Measurements from ENCODE around the gene PDGFB. TPM values are rescaled to one million over a fixed set of nuclear protein-coding genes. Genes with fewer than 3 reads are reported as not detected.

The PDGFB gene
- total and polyA plus RNA-seq, 5 donors: 9.3 to 82.1 (median 15.4) TPM

DNA sequence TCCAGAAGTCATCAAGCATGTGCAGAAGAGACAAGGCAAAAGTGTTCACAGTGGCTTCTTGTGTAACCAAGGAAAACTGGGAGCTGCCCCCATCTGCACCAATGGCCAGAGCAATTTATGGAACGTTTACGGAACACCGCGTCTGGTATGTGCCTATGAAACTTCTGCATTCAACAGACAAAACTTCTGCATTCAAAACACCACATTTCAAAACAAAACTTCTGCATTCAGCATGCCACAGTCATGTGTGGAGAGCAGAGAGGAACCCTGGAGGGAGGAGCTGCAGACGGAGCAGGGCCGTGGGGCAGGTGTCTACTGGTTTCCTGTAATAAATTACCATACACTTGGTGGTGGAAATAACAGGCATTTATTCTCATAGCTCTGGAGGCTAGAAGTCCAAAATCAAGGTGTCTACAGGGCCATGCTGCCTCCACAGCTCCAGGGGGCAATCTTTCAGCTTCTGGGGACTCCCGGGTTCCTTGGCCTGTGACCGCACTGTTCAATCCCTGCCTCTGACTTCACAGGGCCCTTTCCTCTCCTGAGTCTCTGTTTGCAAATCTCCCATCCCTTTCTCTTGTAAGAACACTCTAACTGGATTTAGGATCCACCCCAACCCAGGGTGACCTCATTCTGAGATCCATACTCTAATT is 42.4 kb upstream of the PDGFB start:
- peaks cover 20% of the 10 kb centered on the region for H3K4me1 ChIP-seq (ENCODE audit: control insufficient read depth, insufficient read depth, low read length)
- no peaks in the 10 kb centered on the region for H3K9me3 ChIP-seq (ENCODE audit: control insufficient read depth, low read length)
- H3K4me3 ChIP-seq (ENCODE audit: low read length): no peak overlapping the region
- intact Hi-C loops (cut with DNase I): no loop called here
- WGBS: 82% methylated on average over 8 of the region's 8 CpGs
- H3K27ac ChIP-seq (ENCODE audit: low read length): no peak overlapping the region
- no peaks in the 10 kb centered on the region for H3K27me3 ChIP-seq (ENCODE audit: control insufficient read depth, insufficient read depth)
- DNase-seq (no peak), ATAC-seq (no peak)

DNA sequence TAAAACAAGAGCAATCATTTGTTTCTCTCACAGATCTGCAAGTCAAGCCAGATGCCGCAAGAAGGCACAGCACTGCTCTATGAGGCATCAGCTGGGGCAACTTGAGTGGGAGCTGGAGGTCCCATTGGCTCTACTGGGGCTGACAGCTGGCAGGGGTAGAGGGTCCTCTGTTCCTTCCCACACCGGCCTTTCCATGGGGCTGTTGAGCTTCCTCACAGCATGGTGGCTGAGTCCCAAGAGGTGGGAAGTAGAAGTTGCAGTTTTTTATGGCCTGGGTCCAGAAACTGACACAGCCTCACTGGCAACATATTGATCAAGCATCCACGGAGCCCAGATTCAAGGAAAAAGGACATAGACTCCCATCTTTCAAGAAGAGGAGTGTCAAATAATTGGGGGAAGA is 40.2 kb upstream of the PDGFB start:
- Histone ChIP-seq H3K27ac (ENCODE audit: low read length) (no peak overlapping the region), H3K4me3 (ENCODE audit: low read length) (no peak overlapping the region), H3K4me1 (ENCODE audit: control insufficient read depth, insufficient read depth, low read length) (peaks cover 14% of the 10 kb centered on the region), H3K9me3 (ENCODE audit: control insufficient read depth, low read length) (no peaks in the 10 kb centered on the region), H3K27me3 (ENCODE audit: control insufficient read depth, insufficient read depth) (no peaks in the 10 kb centered on the region)
- ATAC-seq: no peak
- DNase-seq: no peak
- 87% methylated on average over 3 of the region's 3 CpGs for WGBS
- intact Hi-C loops (cut with DNase I): loop anchor here in 1 of 4 donors (5.0 kb wide), 1 partner anchor 48 kb away; no protein-coding TSS in a partner anchor

DNA sequence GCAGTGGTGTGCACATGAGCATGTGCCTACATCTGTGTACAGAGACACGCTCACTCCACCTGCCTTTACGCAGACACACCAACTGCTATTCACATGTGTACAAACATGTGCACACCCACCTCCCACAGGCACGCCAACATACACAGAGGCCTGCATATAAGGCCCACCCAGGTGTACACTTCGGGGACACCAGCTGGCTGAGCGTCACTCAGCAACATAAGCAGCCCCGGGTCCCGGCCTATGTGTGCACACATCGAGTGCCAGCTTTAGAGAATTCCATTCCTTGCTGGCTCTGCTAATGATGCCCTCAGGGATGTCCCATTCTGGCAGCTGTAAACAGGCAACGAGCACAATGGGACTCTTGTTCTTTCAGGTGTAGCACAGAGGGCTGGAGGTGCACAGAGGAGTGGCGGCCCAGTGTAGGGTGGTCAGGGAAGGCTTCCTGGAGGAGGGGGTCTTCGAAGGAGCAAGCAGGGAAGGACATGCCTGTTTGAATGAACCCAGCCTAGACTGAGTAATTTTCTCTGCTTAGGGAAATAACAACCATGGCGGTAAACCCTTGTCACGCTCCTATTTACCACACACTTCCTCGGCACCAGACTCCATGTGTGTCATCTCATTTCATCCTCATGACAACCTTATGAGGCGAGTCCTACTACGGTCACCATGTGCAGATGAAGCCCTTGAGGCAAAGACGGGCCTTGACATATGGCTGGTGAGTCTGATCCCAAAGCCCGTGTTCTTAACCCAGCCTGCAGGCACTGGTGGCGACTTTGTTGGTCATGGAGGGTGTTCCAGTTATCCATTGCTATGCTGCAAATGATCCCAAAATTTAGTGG is 39.6 kb upstream of the PDGFB start:
- Histone ChIP-seq H3K27ac (ENCODE audit: low read length) (no peak overlapping the region), H3K27me3 (ENCODE audit: control insufficient read depth, insufficient read depth) (no peaks in the 10 kb centered on the region), H3K9me3 (ENCODE audit: control insufficient read depth, low read length) (no peaks in the 10 kb centered on the region), H3K4me1 (ENCODE audit: control insufficient read depth, insufficient read depth, low read length) (peaks cover 14% of the 10 kb centered on the region), H3K4me3 (ENCODE audit: low read length) (no peak overlapping the region)
- DNase-seq (no peak), ATAC-seq (no peak)
- WGBS: 89% methylated on average over 19 of the region's 19 CpGs
- intact Hi-C loops (cut with DNase I): loop anchor here in 1 of 4 donors (5.0 kb wide), 1 partner anchor 47 kb away; no protein-coding TSS in a partner anchor

DNA sequence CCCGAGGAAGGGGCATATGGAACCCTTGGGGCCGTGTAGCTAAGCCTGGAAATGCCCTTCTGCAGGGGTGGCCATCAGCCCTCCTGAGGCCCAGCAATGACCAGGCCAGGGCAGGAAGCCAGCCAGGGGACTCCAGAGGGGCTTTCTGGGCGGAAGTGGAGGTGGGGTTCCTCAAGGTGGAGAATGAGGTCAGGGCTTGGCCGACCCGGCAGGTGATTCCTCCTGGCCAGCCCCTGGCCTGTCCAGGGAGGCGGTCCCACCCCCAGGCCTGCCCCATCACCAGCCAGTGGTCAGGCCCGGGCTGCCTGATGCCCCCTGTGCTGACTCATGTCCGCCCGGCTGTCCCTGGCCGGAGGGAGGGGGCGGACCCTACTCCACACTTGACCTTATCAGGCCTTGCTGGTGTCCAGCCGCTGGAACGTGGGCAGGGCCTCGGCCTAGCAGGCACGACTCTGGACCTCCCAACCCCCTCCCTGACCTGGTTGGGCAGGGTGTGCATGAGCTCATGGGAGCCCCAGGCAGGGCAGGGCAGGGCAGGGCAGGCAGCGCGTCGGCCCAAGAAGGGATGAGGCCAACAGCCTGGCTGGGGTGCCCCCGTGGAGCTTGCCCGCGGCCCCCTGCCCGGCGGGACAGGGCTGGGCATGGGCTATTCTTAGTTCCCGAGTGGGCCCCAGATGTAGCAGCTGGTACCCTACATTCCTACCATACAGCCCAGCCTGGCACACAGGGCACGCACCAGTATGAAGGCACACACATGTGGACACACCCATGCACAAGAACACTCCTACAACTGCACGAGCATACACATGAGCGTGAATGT is 38.8 kb upstream of the PDGFB start:
- peak; percentile 87 to 92 for ATAC-seq
- 52% methylated on average over 27 of the region's 27 CpGs for WGBS
- H3K9me3 ChIP-seq (ENCODE audit: control insufficient read depth, low read length): no peaks in the 10 kb centered on the region
- no peaks in the 10 kb centered on the region for H3K27me3 ChIP-seq (ENCODE audit: control insufficient read depth, insufficient read depth)
- H3K4me1 ChIP-seq (ENCODE audit: control insufficient read depth, insufficient read depth, low read length): peaks cover 14% of the 10 kb centered on the region
- intact Hi-C loops (cut with DNase I): loop anchor here in 1 of 4 donors (5.0 kb wide), 1 partner anchor 46 kb away; no protein-coding TSS in a partner anchor
- DNase-seq: peak; percentile 83 to 89 (median 86)
- H3K4me3 ChIP-seq (ENCODE audit: low read length): no peak overlapping the region
- peak overlapping the region; percentile 63 for H3K27ac ChIP-seq (ENCODE audit: low read length)

DNA sequence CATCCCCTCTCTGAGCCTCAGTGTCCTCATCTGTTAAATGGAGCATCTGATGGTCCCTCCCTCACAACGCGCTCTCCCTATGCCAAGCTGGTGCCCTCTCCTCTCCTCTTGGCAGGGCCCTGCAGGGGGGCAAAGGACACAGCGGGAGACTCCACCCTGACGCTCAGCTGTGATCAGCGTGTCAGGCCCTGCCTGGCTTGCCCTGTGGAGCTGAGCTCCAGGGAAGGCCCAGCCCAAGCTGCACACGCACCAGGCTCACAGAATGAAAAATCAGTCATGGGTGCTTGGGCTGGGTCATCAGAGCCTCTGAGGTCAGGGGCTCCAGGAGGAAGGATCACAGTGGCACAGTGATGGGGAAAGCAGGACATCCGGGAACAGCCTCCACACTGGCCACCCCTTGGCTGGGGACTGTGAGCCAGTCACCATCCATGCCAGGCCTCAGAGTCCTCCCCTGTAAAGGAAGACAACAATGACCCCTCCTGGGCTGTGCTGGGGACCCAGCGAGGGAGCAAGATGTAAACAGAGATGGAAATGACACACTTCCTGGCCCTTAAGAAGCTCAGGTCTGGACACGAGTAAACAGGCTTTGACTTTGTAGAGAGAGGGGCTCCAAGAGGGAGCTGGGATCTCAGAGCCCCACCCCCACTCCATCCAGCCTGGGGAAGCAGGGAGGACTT is 38.0 kb upstream of the PDGFB start:
- Histone ChIP-seq H3K4me3 (ENCODE audit: low read length) (no peak overlapping the region), H3K27ac (ENCODE audit: low read length) (peak overlapping the region; percentile 63), H3K9me3 (ENCODE audit: control insufficient read depth, low read length) (no peaks in the 10 kb centered on the region), H3K27me3 (ENCODE audit: control insufficient read depth, insufficient read depth) (no peaks in the 10 kb centered on the region), H3K4me1 (ENCODE audit: control insufficient read depth, insufficient read depth, low read length) (peaks cover 16% of the 10 kb centered on the region)
- 68% methylated on average over 9 of the region's 9 CpGs for WGBS
- DNase-seq: peak in 2 of 3 donors; percentile 65 to 66
- intact Hi-C loops (cut with DNase I): loop anchor here in 1 of 4 donors (5.0 kb wide), 1 partner anchor 45 kb away; no protein-coding TSS in a partner anchor
- ATAC-seq: peak; percentile 44 to 58

DNA sequence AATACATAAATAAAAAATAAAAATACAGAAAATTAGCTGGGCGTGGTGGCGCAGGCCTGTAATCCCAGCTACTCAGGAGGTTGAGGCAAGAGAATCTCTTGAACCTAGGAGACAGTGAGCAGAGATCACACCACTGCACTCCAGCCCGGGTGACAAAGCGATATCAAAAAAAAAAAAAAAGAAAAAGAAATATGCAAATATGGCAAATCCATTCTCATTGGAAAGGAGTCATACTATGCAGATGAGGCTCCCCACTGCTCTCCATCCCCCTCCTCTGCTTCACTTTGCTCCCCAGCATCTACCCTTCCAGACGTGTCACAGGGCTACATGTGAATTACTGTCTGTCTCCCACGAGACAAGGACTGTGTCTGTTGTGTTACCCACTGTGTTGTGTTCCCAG is 36.3 kb upstream of the PDGFB start:
- Histone ChIP-seq H3K9me3 (ENCODE audit: control insufficient read depth, low read length) (no peaks in the 10 kb centered on the region), H3K27me3 (ENCODE audit: control insufficient read depth, insufficient read depth) (no peaks in the 10 kb centered on the region), H3K4me3 (ENCODE audit: low read length) (no peak overlapping the region), H3K27ac (ENCODE audit: low read length) (peak overlapping the region; percentile 22), H3K4me1 (ENCODE audit: control insufficient read depth, insufficient read depth, low read length) (peaks cover 16% of the 10 kb centered on the region)
- DNase-seq (no peak), ATAC-seq (no peak)
- intact Hi-C loops (cut with DNase I): loop anchor here in 1 of 4 donors (5.0 kb wide), 1 partner anchor 44 kb away; no protein-coding TSS in a partner anchor
- WGBS: 85% methylated on average over 6 of the region's 6 CpGs

DNA sequence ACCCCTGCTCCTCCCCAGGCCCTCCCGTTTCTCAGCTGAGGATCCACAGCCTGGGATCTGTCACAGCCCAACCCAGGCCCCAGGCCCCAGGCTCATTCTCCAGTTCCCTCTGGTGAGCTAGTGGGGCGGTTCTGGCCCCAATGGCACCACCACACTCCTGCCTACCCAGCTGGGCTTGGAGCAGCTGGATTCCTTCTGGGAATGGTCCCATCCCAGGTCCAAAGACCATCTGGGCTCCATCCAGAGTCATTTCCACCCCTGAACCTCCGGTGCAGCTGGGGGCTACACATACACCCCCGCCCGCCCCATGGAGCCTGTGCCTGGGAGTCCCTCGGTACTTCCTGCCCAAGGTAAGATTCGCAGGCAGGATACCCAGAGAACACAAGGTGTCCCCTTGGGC is 35.5 kb upstream of the PDGFB start:
- H3K27ac ChIP-seq (ENCODE audit: low read length): no peak overlapping the region
- no peaks in the 10 kb centered on the region for H3K9me3 ChIP-seq (ENCODE audit: control insufficient read depth, low read length)
- DNase-seq (no peak), ATAC-seq (no peak)
- H3K27me3 ChIP-seq (ENCODE audit: control insufficient read depth, insufficient read depth): no peaks in the 10 kb centered on the region
- no peak overlapping the region for H3K4me3 ChIP-seq (ENCODE audit: low read length)
- intact Hi-C loops (cut with DNase I): loop anchor here in 1 of 4 donors (5.0 kb wide), 1 partner anchor 43 kb away; no protein-coding TSS in a partner anchor
- H3K4me1 ChIP-seq (ENCODE audit: control insufficient read depth, insufficient read depth, low read length): peaks cover 16% of the 10 kb centered on the region
- WGBS: 82% methylated on average over 7 of the region's 7 CpGs

DNA sequence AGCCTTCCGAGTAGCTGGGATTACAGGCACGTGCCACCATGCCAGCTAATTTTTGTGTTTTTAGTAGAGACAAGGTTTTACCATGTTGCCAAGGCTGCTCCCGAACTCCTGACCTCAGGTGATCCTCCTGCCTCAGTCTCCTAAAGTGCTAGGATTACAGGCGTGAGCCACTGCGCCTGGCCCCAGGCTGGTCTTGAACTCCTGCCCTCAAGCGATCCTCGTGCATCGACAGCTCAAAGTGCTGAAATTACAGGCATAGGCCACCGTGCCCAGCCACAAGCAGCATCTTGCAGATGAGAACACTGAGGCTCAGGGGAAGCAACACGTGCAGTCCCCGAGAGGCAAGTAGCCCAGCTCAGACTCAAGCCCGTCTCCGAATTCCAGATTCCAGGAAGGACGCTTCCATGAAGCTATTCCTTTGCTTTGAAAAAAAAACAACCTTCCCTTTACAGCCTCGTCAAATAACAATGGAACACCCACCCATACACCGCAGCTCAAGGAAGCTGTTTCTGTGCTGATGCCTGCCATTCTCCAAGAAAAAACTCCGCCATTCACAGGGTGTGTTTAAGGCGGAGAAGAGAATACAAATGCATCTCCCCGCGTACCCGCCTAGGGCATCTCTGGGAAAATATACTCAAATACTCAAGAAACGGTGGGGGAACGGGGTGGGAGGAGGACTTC is 34.5 kb upstream of the PDGFB start:
- intact Hi-C loops (cut with DNase I): no loop called here
- WGBS: 66% methylated on average over 23 of the region's 23 CpGs
- Histone ChIP-seq H3K9me3 (ENCODE audit: control insufficient read depth, low read length) (no peaks in the 10 kb centered on the region), H3K4me3 (ENCODE audit: low read length) (no peak overlapping the region), H3K4me1 (ENCODE audit: control insufficient read depth, insufficient read depth, low read length) (peaks cover 16% of the 10 kb centered on the region), H3K27me3 (ENCODE audit: control insufficient read depth, insufficient read depth) (no peaks in the 10 kb centered on the region), H3K27ac (ENCODE audit: low read length) (peak overlapping the region; percentile 78)
- DNase-seq (no peak), ATAC-seq (no peak)

DNA sequence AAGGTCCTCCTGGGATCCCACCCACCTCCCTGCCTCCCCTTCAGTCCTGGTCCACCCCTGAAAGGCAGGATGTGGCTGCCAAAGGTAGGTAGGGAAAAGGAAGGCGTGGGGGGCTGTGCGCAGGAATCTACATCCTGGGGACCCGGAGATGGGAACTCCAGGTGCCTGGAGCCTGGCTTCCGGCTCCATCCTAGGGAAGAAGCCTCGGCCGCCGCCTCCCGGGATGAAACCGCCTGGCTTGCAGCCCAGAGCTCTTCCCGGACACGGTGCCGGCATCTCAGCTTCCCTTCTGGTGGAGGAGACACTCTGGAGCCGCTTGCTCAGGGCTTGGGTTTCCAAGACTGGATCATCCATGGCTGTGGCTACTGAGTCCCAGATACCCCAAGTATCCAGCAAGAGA is 33.3 kb upstream of the PDGFB start:
- peak; percentile 22 to 28 for ATAC-seq
- no peaks in the 10 kb centered on the region for H3K27me3 ChIP-seq (ENCODE audit: control insufficient read depth, insufficient read depth)
- H3K4me1 ChIP-seq (ENCODE audit: control insufficient read depth, insufficient read depth, low read length): peaks cover 7% of the 10 kb centered on the region
- H3K9me3 ChIP-seq (ENCODE audit: control insufficient read depth, low read length): no peaks in the 10 kb centered on the region
- 30% methylated on average over 13 of the region's 13 CpGs for WGBS
- intact Hi-C loops (cut with DNase I): no loop called here
- DNase-seq: peak; percentile 57 to 84 (median 74)
- H3K27ac ChIP-seq (ENCODE audit: low read length): peak overlapping the region; percentile 81
- no peak overlapping the region for H3K4me3 ChIP-seq (ENCODE audit: low read length)

DNA sequence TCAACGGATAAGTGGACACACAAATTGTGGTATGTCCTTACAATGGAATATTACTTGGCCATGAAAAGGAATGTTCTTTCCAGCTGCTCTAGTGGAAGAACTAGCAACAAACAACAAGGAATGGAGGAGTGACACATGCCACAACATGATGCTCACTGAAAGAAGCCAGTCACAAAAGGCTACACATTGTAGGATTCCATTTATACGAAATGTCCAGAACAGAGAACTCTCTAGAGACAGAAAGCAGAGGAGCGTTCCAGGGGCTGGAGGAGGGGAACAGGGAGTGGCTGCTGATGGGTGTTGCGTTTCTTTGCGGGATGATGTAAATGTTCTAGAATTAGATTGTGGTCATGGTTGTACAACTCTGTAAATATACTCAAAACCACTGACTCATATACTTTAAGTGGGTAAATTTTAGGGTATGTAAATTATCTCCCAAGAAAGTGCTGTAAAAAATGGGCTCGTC is 32.4 kb upstream of the PDGFB start:
- H3K4me1 ChIP-seq (ENCODE audit: control insufficient read depth, insufficient read depth, low read length): peaks cover 2% of the 10 kb centered on the region
- H3K27me3 ChIP-seq (ENCODE audit: control insufficient read depth, insufficient read depth): no peaks in the 10 kb centered on the region
- no peaks in the 10 kb centered on the region for H3K9me3 ChIP-seq (ENCODE audit: control insufficient read depth, low read length)
- H3K4me3 ChIP-seq (ENCODE audit: low read length): no peak overlapping the region
- H3K27ac ChIP-seq (ENCODE audit: low read length): peak overlapping the region; percentile 66
- no peak for DNase-seq
- WGBS: 61% methylated on average over 6 of the region's 6 CpGs
- peak in 1 of 2 donors; percentile 20 for ATAC-seq
- intact Hi-C loops (cut with DNase I): no loop called here

Data from right cardiac atrium (tissue), 5 donors.